Uterus (tissue), 2 donors: ENCODE measurements around the gene PCDH9.

Experiments
- POLR2A ChIP-seq, 2 donors: fragments of 450-650 bp; IDR thresholded peaks; one replicate each; pipeline ENCODE4 v1.6.1; 2016; ENCODE audit warnings: antibody characterized with exemption in 2 of 2, mild to moderate bottlenecking in 1 of 2, moderate library complexity in 1 of 2
- TF ChIP-seq, protein P1 (sequence below), 4 experiments: fragments of 200-600 bp in 2 of 4; fragments of 450-650 bp in 2 of 4; sonication (generic) in 2 of 4; IDR thresholded peaks; one replicate each; pipeline ENCODE4 v1.5.1; 2016 to 2019; ENCODE audit warnings: antibody characterized with exemption in 4 of 4, mild to moderate bottlenecking in 2 of 4, moderate library complexity in 1 of 4

- no peak for TF ChIP-seq POLR2A (IDR thresholded peaks at IDR 0.05)
- TF ChIP-seq, protein P1, sequence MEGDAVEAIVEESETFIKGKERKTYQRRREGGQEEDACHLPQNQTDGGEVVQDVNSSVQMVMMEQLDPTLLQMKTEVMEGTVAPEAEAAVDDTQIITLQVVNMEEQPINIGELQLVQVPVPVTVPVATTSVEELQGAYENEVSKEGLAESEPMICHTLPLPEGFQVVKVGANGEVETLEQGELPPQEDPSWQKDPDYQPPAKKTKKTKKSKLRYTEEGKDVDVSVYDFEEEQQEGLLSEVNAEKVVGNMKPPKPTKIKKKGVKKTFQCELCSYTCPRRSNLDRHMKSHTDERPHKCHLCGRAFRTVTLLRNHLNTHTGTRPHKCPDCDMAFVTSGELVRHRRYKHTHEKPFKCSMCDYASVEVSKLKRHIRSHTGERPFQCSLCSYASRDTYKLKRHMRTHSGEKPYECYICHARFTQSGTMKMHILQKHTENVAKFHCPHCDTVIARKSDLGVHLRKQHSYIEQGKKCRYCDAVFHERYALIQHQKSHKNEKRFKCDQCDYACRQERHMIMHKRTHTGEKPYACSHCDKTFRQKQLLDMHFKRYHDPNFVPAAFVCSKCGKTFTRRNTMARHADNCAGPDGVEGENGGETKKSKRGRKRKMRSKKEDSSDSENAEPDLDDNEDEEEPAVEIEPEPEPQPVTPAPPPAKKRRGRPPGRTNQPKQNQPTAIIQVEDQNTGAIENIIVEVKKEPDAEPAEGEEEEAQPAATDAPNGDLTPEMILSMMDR (IDR thresholded peaks at IDR 0.05), result no peak
Measured at GRCh38 chr13:66462187-66462586, 767.9 kb downstream of the PCDH9 start.
